Fibroblast of mammary gland (primary cell): ENCODE results near the gene FLT1.

ENCODE experiments used
- DNase-seq: peaks from one replicate; pipeline ENCODE4 v3.0.0-alpha.2; 2010; ENCODE audit warnings: low read depth
- H3K4me3 ChIP-seq: 2 replicates; pipeline ENCODE4 v1.5.1; 2011; ENCODE audit warnings: low read depth, mild to moderate bottlenecking, low read length, moderate library complexity; ENCODE audit not compliant: control insufficient read depth
- CTCF ChIP-seq: conservative IDR thresholded peaks from 2 replicates; pipeline ENCODE4 v1.5.1; 2011; ENCODE audit warnings: low read depth, low read length, inconsistent platforms; ENCODE audit not compliant: control insufficient read depth, insufficient read depth

FLT1 gene

GRCh38 chr13:28271056-28271840, 223.7 kb downstream of the FLT1 start:
- no peak for DNase-seq

DNA sequence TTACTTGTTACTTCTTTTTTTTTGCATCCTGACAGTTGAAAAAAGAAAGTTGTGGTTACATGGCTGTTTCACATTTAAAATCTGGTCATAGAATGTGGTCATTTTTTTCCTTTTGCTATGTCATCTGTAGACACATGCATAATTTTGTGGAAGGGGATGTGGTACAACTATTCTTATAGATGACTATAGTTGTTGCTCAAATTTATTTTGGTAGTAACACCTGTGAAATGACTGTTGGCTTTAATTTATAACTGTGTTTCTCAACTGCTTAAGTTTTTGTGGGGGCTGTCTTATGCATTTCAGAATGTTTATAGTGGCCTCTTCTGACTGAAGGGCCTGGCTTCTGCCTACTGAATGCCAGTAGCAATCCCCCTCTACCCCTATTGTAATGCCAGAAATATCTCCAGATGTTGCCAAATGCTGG, 226.1 kb downstream of the FLT1 start:
- H3K4me3 ChIP-seq: no peak overlapping the region
- no peak for TF ChIP-seq CTCF

More at GRCh38 chr13:28271056-28271840, 223.7 kb downstream of the FLT1 start:
- no peak overlapping the region for H3K4me3 ChIP-seq
- no peak for TF ChIP-seq CTCF

DNA sequence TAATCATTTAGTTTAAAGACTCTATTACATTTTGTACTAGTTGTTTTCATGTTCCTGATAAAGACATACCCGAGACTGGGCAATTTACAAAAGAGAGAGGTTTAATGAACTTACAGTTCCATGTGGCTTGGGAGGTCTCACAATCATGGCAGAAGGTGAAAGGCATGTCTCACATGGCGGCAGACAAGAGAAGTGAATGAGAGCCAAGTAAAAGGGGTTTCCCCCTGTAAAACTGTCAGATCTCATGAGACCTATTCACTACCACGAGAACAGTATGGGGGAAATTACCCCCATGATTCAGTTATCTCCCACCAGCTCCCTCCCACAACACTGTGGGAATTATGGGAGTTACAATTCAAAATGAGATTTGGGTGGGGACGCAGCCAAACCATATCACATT, 227.4 kb downstream of the FLT1 start:
- TF ChIP-seq CTCF: no peak
- no peak overlapping the region for H3K4me3 ChIP-seq
- DNase-seq: no peak

More for the DNA sequence above, 226.1 kb downstream of the FLT1 start:
- DNase-seq: no peak

DNA sequence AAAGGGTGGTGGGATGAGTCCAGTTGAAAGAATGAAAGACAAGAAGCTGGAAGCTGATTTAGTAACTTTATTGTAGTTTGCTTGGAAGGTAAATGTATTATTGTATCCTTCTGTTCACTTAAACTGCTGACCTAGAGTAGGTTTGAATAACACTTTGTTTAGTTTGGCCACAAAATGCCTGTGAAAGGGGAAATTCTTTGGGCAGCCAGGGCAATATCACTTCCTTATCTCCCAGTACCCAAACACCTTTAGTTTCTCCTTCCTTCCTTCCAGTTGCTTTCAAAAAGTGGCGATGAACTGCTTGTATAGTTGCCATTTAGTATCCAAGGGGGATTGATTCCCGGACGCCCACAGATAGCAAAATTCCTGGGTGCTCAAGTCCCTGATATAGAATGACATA, 236.5 kb downstream of the FLT1 start:
- TF ChIP-seq CTCF: no peak
- no peak overlapping the region for H3K4me3 ChIP-seq
- no peak for DNase-seq

- TF ChIP-seq CTCF: no peak
- no peak for DNase-seq
- H3K4me3 ChIP-seq: no peak overlapping the region
These were observed 237.6 kb downstream of the FLT1 start for GRCh38 chr13:28257305-28257704.

DNA sequence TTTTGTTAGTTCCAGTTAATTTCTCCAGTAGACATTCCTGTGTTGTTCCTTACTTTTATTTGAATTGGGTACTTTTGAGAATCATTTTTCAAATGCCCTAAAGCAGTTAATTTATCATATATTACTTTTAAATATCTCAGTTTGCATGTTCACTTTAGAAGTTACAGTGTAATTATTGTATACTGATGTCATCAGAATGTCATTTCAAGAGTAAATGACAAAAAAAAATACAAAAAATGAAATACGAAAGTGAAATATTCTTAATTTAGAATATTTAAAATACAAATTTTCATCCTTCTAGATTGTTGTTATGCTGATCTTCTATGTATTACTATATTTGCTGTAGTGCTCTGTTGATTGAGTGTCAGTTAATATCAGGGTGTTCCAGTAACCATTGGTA, 242.4 kb downstream of the FLT1 start:
- TF ChIP-seq CTCF: no peak
- DNase-seq: no peak
- no peak overlapping the region for H3K4me3 ChIP-seq
